CD14-positive monocyte (primary cell): ENCODE results near the gene NLRC3. TPM values are rescaled to one million over a fixed set of nuclear protein-coding genes. Genes with fewer than 3 reads are reported as not detected.
"Not testable (repeated sequence)": the region's sequence is repeated elsewhere in the genome, so short reads cannot be mapped to it uniquely, and the experiment has no call there.

Experiments
- DNase-seq, 3 donors: peaks; one replicate each; pipeline ENCODE4 v3.0.0-alpha.2; 2011 to 2022
- H2AFZ ChIP-seq: 2 replicates; pipeline ENCODE4 v1.6.0; 2012; ENCODE audit warnings: mild to moderate bottlenecking, low read depth, low read length, inconsistent platforms; ENCODE audit not compliant: insufficient read depth, poor library complexity, severe bottlenecking
- H3K27ac ChIP-seq, 2 donors: 1 replicate in 1 of 2; 2 replicates in 1 of 2; pipeline ENCODE4 v1.5.1; 2012 to 2013; ENCODE audit warnings: low read length in 2 of 2, control low read depth in 1 of 2, inconsistent platforms in 1 of 2, low read depth in 1 of 2, mild to moderate bottlenecking in 1 of 2
- H3K27me3 ChIP-seq, 2 donors: one replicate each; pipeline versions ENCODE4 v1.6.0 to v1.6.1; 2011 to 2013; ENCODE audit warnings: low read length in 2 of 2; ENCODE audit not compliant: control insufficient read depth in 2 of 2, insufficient read depth in 2 of 2
- H3K36me3 ChIP-seq, 2 donors: replicated peaks in 1 of 2; 1 replicate in 1 of 2; 2 replicates in 1 of 2; pipeline versions ENCODE4 v1.5.1 to v1.6.1; 2012 to 2013; ENCODE audit warnings: low read length in 2 of 2, control low read depth in 1 of 2, inconsistent platforms in 1 of 2, mild to moderate bottlenecking in 1 of 2; ENCODE audit not compliant: insufficient read depth in 2 of 2, control insufficient read depth in 1 of 2
- H3K4me1 ChIP-seq, 2 donors: 1 replicate in 1 of 2; 2 replicates in 1 of 2; pipeline versions ENCODE4 v1.5.1 to v1.6.1; 2012 to 2013; ENCODE audit warnings: low read length in 2 of 2, control low read depth in 1 of 2, inconsistent platforms in 1 of 2, mild to moderate bottlenecking in 1 of 2, moderate library complexity in 1 of 2; ENCODE audit not compliant: insufficient read depth in 2 of 2, control insufficient read depth in 1 of 2
- H3K4me2 ChIP-seq: replicated peaks from 2 replicates; pipeline ENCODE3; 2012; ENCODE audit warnings: low read length, moderate library complexity, mild to moderate bottlenecking; ENCODE audit not compliant: poor library complexity, severe bottlenecking; ENCODE audit errors: extremely low read depth
- H3K4me3 ChIP-seq, 3 experiments: fragments of 200-600 bp in 1 of 3; sonication (generic) in 1 of 3; replicated peaks in 1 of 3; 1 replicate in 2 of 3; 2 replicates in 1 of 3; pipeline ENCODE4 v1.5.1; 2011 to 2013; ENCODE audit warnings: low read length in 3 of 3, mild to moderate bottlenecking in 3 of 3, control low read depth in 2 of 3, low read depth in 2 of 3, inconsistent platforms in 1 of 3, moderate library complexity in 1 of 3
- H3K79me2 ChIP-seq: 2 replicates; pipeline ENCODE4 v1.6.0; 2012; ENCODE audit warnings: mild to moderate bottlenecking, control low read depth, inconsistent platforms, low read length, moderate library complexity; ENCODE audit not compliant: insufficient read depth
- H3K9ac ChIP-seq: 2 replicates; pipeline ENCODE4 v1.6.0; 2017; ENCODE audit warnings: low read length, mild to moderate bottlenecking; ENCODE audit not compliant: insufficient read depth, poor library complexity, severe bottlenecking
- H3K9me3 ChIP-seq, 2 donors: replicated peaks in 1 of 2; 1 replicate in 1 of 2; 2 replicates in 1 of 2; pipeline versions ENCODE4 v1.5.1 to v1.6.1; 2012 to 2013; ENCODE audit warnings: low read length in 2 of 2, control low read depth in 1 of 2; ENCODE audit not compliant: control insufficient read depth in 1 of 2, insufficient read depth in 1 of 2
- H4K20me1 ChIP-seq: 2 replicates; pipeline ENCODE4 v1.6.0; 2012; ENCODE audit warnings: mild to moderate bottlenecking, low read length, control low read depth, moderate library complexity; ENCODE audit not compliant: insufficient read depth
- H3K27ac Mint-ChIP-seq, 7 donors: one replicate each; pipeline ENCODE4 v1.8.0; 2020; ENCODE audit warnings: mild to moderate bottlenecking in 7 of 7, mixed read lengths in 7 of 7, moderate library complexity in 6 of 7, inconsistent platforms in 2 of 7
- H3K27me3 Mint-ChIP-seq, 3 donors: one replicate each; pipeline ENCODE4 v1.8.0; 2021 to 2022; ENCODE audit warnings: low read depth in 3 of 3, mild to moderate bottlenecking in 3 of 3, mixed read lengths in 3 of 3, moderate library complexity in 3 of 3, inconsistent platforms in 1 of 3
- H3K36me3 Mint-ChIP-seq, 2 donors: one replicate each; pipeline ENCODE4 v1.8.0; 2020; ENCODE audit warnings: mixed read lengths in 2 of 2, inconsistent platforms in 1 of 2, mild to moderate bottlenecking in 1 of 2
- H3K4me1 Mint-ChIP-seq: one replicate; pipeline ENCODE4 v1.8.0; 2020; ENCODE audit warnings: mild to moderate bottlenecking, mixed read lengths
- H3K4me3 Mint-ChIP-seq, 2 donors: one replicate each; pipeline ENCODE4 v1.8.0; 2020; ENCODE audit warnings: mild to moderate bottlenecking in 2 of 2, mixed read lengths in 2 of 2, moderate library complexity in 1 of 2
- H3K9me3 Mint-ChIP-seq, 7 donors: one replicate each; pipeline ENCODE4 v1.8.0; 2020 to 2022; ENCODE audit warnings: mixed read lengths in 7 of 7, mild to moderate bottlenecking in 6 of 7, moderate library complexity in 6 of 7, inconsistent platforms in 2 of 7
- CTCF ChIP-seq: fragments of 200-600 bp; IDR thresholded peaks from one replicate; pipeline ENCODE4 v1.8.0; 2022; ENCODE audit warnings: antibody characterized with exemption, mild to moderate bottlenecking
- WGBS: methylation state at CpG from one replicate; pipeline ENCODE4 v1.1.5; 2013; ENCODE audit warnings: missing lambda C conversion rate; ENCODE audit not compliant: insufficient coverage; 5-methylcytosine and 5-hydroxymethylcytosine counted together
- intact Hi-C, 2 donors: fragments of 100-400 bp; cut with micrococcal nuclease; formaldehyde crosslinking; loops; one replicate each; pipeline versions ENCODE4 v1.15.0 to v1.15.1; 2023
- polyA plus RNA-seq, 3 donors: library from polyadenylated mRNA; depleted of rRNA in 1 of 3; unstranded in 2 of 3; stranded (reverse) in 1 of 3; fragments of 300-500 nt in 2 of 3; fragments of >200 nt in 1 of 3; fragmentation: Illumina TruSeq in 2 of 3; gene quantifications; 1 replicate in 2 of 3; 2 replicates in 1 of 3; pipeline ENCODE4 v1.2.3, GENCODE V29; 2012 to 2021

The NLRC3 gene
- polyA plus RNA-seq, 3 donors = 0.03 to 0.07 (median 0.06) TPM

DNA sequence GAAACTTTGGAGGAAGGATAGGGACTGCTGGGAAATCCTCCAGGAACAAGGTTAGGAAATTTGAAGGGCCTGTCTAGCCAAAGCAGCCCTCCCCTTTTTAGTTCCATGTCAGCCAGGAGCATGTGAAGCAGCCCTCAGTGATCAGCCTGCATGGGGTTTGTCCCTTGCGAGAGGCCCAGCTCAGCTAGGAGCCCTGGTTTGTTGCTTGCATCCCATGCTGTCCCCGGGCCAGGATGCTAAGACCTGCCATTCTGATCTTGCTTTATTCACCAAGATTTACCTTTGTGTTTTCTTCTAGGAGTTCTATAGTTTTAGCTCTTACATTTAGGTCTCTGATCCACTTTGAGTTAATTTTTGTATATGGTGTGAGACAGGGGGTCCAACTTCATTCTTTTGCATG, 48.8 kb downstream of the NLRC3 start:
- Histone ChIP-seq H3K36me3 (peaks cover 7 to 12% of the 10 kb centered on the region in 2 donors), H3K27ac (no peak overlapping the region), H3K9me3 (no peaks in the 10 kb centered on the region), H3K4me1 (no peaks in the 10 kb centered on the region), H3K4me2 (no peak overlapping the region), H4K20me1 (no peaks in the 10 kb centered on the region), H3K4me3 (no peak overlapping the region), H3K27me3 (no peaks in the 10 kb centered on the region), H3K9ac (no peak overlapping the region), H2AFZ (no peak overlapping the region), H3K79me2 (no peaks in the 10 kb centered on the region)
- WGBS = 90% methylated on average over 2 of the region's 2 CpGs
- DNase-seq = no peak
- no peak for TF ChIP-seq CTCF
- Mint-ChIP-seq H3K27me3 (peaks cover 0 to 2% (median 0%) of the 10 kb centered on the region in 3 donors), H3K4me3 (no peak overlapping the region), H3K27ac (no peak overlapping the region), H3K4me1 (peaks cover 4% of the 10 kb centered on the region), H3K36me3 (peaks cover 12 to 19% of the 10 kb centered on the region in 2 donors), H3K9me3 (peaks cover 0 to 4% (median 0%) of the 10 kb centered on the region in 7 donors)
- intact Hi-C loops = no loop called here

DNA sequence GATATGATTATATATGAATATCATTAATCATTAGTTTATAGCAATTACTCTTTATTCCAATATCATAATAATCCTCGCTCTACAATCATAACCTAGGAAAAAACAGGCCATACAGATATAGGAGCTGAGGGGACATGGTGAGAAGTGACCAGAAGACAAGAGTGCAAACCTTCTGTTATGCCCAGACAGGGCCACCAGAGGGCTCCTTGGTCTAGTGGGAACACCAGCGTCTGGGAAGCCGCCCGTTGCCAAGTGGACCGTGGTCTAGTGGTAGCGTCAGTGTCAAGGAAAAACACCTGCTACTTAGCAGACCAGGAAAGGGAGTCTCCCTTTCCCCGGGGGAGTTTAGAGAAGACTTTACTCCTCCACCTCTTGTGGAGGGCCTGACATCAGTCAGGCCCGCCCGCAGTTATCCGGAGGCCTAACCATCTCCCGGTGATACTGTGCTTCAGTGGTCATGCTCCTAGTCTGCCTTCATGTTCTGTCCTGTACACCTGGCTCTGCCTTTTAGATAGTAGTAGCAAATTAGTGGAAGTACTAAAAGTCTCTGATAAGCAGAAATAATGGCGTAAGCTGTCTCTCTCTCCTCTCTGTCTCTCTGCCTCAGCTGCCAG, 49.9 kb downstream of the NLRC3 start:
- 0% methylated on average over 3 of the region's 12 CpGs for WGBS
- H3K9ac ChIP-seq, H3K27ac Mint-ChIP-seq, H3K79me2 ChIP-seq, H3K27me3 ChIP-seq, H3K4me1 Mint-ChIP-seq, H3K27ac ChIP-seq, H3K9me3 Mint-ChIP-seq, H3K27me3 Mint-ChIP-seq, H2AFZ ChIP-seq, H4K20me1 ChIP-seq, H3K4me2 ChIP-seq, H3K9me3 ChIP-seq, H3K4me1 ChIP-seq, H3K4me3 ChIP-seq, H3K4me3 Mint-ChIP-seq, intact Hi-C loops: not testable (repeated sequence)
- peaks cover 13 to 16% of the 10 kb centered on the region in 2 donors for H3K36me3 Mint-ChIP-seq
- peak; percentile 15 to 42 (median 42) for DNase-seq
- peak; percentile 86 for TF ChIP-seq CTCF
- H3K36me3 ChIP-seq = peaks cover 8 to 10% of the 10 kb centered on the region in 2 donors
